Activated naive CD8-positive, alpha-beta T cell treated with anti-CD3 and anti-CD28 coated beads, Interleukin-2, amount 10 ng/mL, durations not matched to agents 7 days and 5 days (primary cell): Measurements from ENCODE around the gene NAALADL1. TPM values are rescaled to one million over a fixed set of nuclear protein-coding genes. Genes with fewer than 3 reads are reported as not detected.

Experiments
- ATAC-seq: fragments of 150-1000 bp; cut with Tn5 transposase; one replicate; pipeline ENCODE4 v1.10.0; 2021; ENCODE audit warnings: low read depth, moderate library complexity
- POLR2A ChIA-PET: fragments of 350-600 bp; sonication (Branson Sonifier 250); formaldehyde crosslinking; loops from one replicate; lab custom pipeline; 2021; ENCODE audit warnings: antibody characterized with exemption; lab: Charles Lee
- DNase-seq: peaks from one replicate; pipeline ENCODE4 v3.0.0; 2021
- H3K27ac Mint-ChIP-seq: one replicate; pipeline ENCODE4 v1.8.0; 2022; ENCODE audit warnings: mild to moderate bottlenecking, mixed read lengths
- H3K27me3 Mint-ChIP-seq: one replicate; pipeline ENCODE4 v1.8.0; 2022; ENCODE audit warnings: mild to moderate bottlenecking, moderate library complexity, mixed read lengths
- H3K36me3 Mint-ChIP-seq: one replicate; pipeline ENCODE4 v1.8.0; 2021; ENCODE audit warnings: mild to moderate bottlenecking, mixed read lengths
- H3K4me1 Mint-ChIP-seq: one replicate; pipeline ENCODE4 v1.8.0; 2021; ENCODE audit warnings: mixed read lengths
- H3K4me3 Mint-ChIP-seq: one replicate; pipeline ENCODE4 v1.8.0; 2022; ENCODE audit warnings: mild to moderate bottlenecking, moderate library complexity, mixed read lengths
- H3K9me3 Mint-ChIP-seq: one replicate; pipeline ENCODE4 v1.8.0; 2021; ENCODE audit warnings: mixed read lengths
- total RNA-seq, 2 experiments: library from RNA; stranded (reverse); gene quantifications; one replicate each; pipeline ENCODE4 v1.2.3, GENCODE V29; 2021

Gene NAALADL1
- total RNA-seq, 2 experiments from 2014 or later: 19.8 to 22.3 TPM

GRCh38 chr11:65071907-65072630 is 13.7 kb upstream of the NAALADL1 start:
- POLR2A ChIA-PET: no interaction called here
- Mint-ChIP-seq H3K4me1 (peaks cover 8% of the 10 kb centered on the region), H3K27ac (no peak overlapping the region), H3K27me3 (no peaks in the 10 kb centered on the region), H3K9me3 (no peaks in the 10 kb centered on the region), H3K36me3 (peaks cover 13% of the 10 kb centered on the region), H3K4me3 (no peak overlapping the region)
- no peak for DNase-seq
- no peak for ATAC-seq

DNA sequence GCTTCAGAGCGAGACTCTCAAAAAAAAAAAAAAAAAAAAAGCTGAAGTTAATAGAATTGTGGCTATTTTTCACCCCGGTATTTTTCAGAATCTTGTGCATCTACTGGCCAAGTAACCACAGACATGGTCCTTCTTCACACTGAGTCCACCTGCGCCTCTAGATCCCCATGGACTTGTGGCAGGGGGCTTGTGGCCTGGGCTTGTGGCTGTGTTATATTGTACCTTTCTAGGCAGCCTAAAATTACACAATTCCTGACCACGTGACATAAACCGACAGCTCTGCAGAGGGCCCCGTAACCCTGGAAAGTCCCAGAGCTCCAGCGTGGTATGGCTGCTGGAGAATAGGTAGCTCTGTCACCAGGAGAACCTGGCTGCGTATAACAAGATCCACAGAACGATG is 10.9 kb upstream of the NAALADL1 start:
- Mint-ChIP-seq H3K36me3 (no peaks in the 10 kb centered on the region), H3K27ac (no peak overlapping the region), H3K27me3 (no peaks in the 10 kb centered on the region), H3K4me3 (no peak overlapping the region), H3K9me3 (no peaks in the 10 kb centered on the region), H3K4me1 (peaks cover 4% of the 10 kb centered on the region)
- POLR2A ChIA-PET: interaction anchor here (0.5 kb wide), 1 partner anchor 53 kb away, joined by 3 read pairs; no protein-coding TSS in a partner anchor
- no peak for DNase-seq
- no peak for ATAC-seq

- no peaks in the 10 kb centered on the region for H3K27me3 Mint-ChIP-seq
- H3K4me3 Mint-ChIP-seq: no peak overlapping the region
- DNase-seq: no peak
- ATAC-seq: no peak
- H3K36me3 Mint-ChIP-seq: no peaks in the 10 kb centered on the region
- H3K4me1 Mint-ChIP-seq: peaks cover 4% of the 10 kb centered on the region
- no peaks in the 10 kb centered on the region for H3K9me3 Mint-ChIP-seq
- H3K27ac Mint-ChIP-seq: no peak overlapping the region
- POLR2A ChIA-PET: no interaction called here
Measured at GRCh38 chr11:65067446-65067845, 9.1 kb upstream of the NAALADL1 start.

DNA sequence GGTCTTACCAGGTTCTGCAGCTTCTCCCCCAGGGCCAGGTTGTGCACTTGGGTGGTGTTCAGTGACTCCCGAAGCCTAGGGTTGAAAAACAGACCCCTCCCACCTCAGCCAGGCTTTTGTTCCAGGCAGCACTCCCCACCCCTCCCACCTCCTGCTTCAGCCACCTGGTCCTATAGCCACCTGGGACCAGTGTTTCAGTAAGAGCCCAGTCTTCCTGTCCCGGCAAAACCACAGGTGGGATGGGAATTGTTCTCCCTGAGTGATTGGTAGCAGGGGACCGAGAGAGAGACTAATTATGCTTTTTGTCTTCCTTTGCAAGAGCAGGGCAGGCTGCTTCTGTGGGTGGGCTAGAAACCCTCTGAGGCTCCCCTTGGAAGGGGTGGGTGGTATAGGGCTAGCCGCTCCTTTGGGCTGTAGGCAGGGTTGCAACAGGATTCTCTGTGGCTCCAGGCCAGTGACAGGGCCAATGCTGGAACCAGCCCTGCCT is 8.5 kb upstream of the NAALADL1 start:
- DNase-seq (no peak), ATAC-seq (no peak)
- H3K36me3 Mint-ChIP-seq: no peaks in the 10 kb centered on the region
- H3K27me3 Mint-ChIP-seq: no peaks in the 10 kb centered on the region
- H3K4me1 Mint-ChIP-seq: peaks cover 4% of the 10 kb centered on the region
- H3K4me3 Mint-ChIP-seq: no peak overlapping the region
- H3K27ac Mint-ChIP-seq: no peak overlapping the region
- no peaks in the 10 kb centered on the region for H3K9me3 Mint-ChIP-seq
- POLR2A ChIA-PET: no interaction called here

DNA sequence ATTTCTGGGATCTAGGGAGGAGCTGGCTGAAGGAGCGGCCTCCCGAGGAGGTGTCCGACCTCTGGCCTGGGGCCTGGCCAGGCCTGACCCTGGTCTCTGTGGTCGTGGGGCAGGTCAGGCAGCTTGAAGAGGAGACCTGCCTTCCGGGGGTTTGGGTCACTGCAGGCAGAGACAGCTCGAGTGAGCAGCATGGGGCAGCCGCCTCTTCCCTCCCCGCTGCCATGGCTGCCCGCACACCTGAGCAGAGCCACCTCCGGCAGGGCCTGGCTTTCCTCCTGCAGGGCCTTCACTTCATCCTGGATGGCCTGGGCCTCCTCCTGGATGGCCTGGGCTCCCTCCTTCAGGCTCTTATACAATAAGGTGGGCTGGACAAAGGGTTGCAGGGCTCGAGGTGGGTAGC is 8.0 kb upstream of the NAALADL1 start:
- H3K4me3 Mint-ChIP-seq: no peak overlapping the region
- H3K36me3 Mint-ChIP-seq: no peaks in the 10 kb centered on the region
- H3K27ac Mint-ChIP-seq: no peak overlapping the region
- no peaks in the 10 kb centered on the region for H3K27me3 Mint-ChIP-seq
- POLR2A ChIA-PET: no interaction called here
- no peak for DNase-seq
- H3K4me1 Mint-ChIP-seq: peaks cover 4% of the 10 kb centered on the region
- no peaks in the 10 kb centered on the region for H3K9me3 Mint-ChIP-seq
- no peak for ATAC-seq

DNA sequence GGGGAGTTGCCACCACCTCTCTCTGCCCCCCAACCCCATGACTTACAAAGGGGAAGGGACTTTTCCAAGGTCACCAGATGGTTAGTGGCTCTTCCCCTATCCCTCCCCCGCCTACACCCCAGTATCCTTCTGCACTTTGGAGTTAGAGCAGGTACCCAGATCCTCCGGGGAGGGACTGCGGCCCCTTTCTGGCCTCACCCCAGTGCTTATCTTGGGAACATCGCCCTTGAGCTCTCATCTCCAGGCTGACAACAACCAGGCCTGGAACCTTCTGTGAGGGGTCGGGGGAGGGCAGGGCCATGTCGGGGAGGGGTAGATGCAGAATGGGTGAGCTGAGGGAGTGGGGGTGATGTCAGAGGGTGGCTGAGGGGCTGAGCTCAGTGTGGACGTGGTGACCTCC is 7.5 kb upstream of the NAALADL1 start:
- no peak overlapping the region for H3K27ac Mint-ChIP-seq
- POLR2A ChIA-PET: interaction anchor here (0.6 kb wide), 1 partner anchor 359 kb away, joined by 3 read pairs; no protein-coding TSS in a partner anchor
- peaks cover 9% of the 10 kb centered on the region for H3K4me1 Mint-ChIP-seq
- no peak overlapping the region for H3K4me3 Mint-ChIP-seq
- DNase-seq: no peak
- no peaks in the 10 kb centered on the region for H3K9me3 Mint-ChIP-seq
- H3K36me3 Mint-ChIP-seq: no peaks in the 10 kb centered on the region
- ATAC-seq: no peak
- no peaks in the 10 kb centered on the region for H3K27me3 Mint-ChIP-seq

GRCh38 chr11:65064847-65065240 is 6.5 kb upstream of the NAALADL1 start:
- ATAC-seq (no peak), DNase-seq (no peak)
- Mint-ChIP-seq H3K4me1 (peaks cover 14% of the 10 kb centered on the region), H3K4me3 (no peak overlapping the region), H3K27ac (no peak overlapping the region), H3K27me3 (no peaks in the 10 kb centered on the region), H3K9me3 (no peaks in the 10 kb centered on the region), H3K36me3 (no peaks in the 10 kb centered on the region)
- POLR2A ChIA-PET: no interaction called here

GRCh38 chr11:65063532-65063931 is 5.2 kb upstream of the NAALADL1 start:
- H3K4me1 Mint-ChIP-seq: peaks cover 12% of the 10 kb centered on the region
- no peak for DNase-seq
- no peaks in the 10 kb centered on the region for H3K9me3 Mint-ChIP-seq
- no peak for ATAC-seq
- no peak overlapping the region for H3K4me3 Mint-ChIP-seq
- H3K27me3 Mint-ChIP-seq: no peaks in the 10 kb centered on the region
- H3K36me3 Mint-ChIP-seq: no peaks in the 10 kb centered on the region
- no peak overlapping the region for H3K27ac Mint-ChIP-seq
- POLR2A ChIA-PET: interaction anchor here (0.6 kb wide), 1 partner anchor 161 kb away, joined by 3 read pairs; no protein-coding TSS in a partner anchor

DNA sequence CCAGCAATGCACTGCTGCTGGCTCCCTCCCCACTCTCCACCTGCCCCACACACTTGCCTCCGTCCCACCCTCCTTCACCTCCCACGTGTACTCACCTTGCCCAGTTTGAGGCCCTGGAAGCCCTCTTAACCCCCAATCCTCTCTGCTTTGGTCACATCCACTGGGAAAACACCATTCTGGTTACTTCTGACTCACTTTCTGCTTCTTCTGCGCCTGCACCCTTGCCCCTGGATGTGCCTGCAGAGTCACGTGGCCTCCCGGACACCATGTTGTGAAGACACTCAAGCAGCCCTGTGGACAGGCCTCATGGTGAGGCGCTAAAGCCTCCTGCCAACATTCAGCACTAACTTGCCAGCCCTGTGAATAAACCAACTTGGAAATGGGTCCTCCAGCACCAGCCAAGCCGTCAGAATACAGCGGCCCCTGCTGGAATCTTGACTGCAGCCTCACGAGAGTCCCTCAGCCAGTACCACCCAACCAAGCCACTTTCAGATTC is 2.6 kb upstream of the NAALADL1 start:
- Mint-ChIP-seq H3K27me3 (no peaks in the 10 kb centered on the region), H3K4me3 (no peak overlapping the region), H3K27ac (no peak overlapping the region), H3K4me1 (peaks cover 12% of the 10 kb centered on the region), H3K9me3 (no peaks in the 10 kb centered on the region), H3K36me3 (no peaks in the 10 kb centered on the region)
- DNase-seq: no peak
- peak; percentile 26 for ATAC-seq
- POLR2A ChIA-PET: no interaction called here

GRCh38 chr11:65059959-65060824 is 1.8 kb upstream of the NAALADL1 start:
- Mint-ChIP-seq H3K27ac (no peak overlapping the region), H3K27me3 (no peaks in the 10 kb centered on the region), H3K9me3 (no peaks in the 10 kb centered on the region), H3K4me1 (peaks cover 12% of the 10 kb centered on the region), H3K36me3 (no peaks in the 10 kb centered on the region), H3K4me3 (no peak overlapping the region)
- POLR2A ChIA-PET: no interaction called here
- peak; percentile 35 for ATAC-seq
- DNase-seq: no peak

- POLR2A ChIA-PET: no interaction called here
- DNase-seq (no peak), ATAC-seq (no peak)
- H3K27ac Mint-ChIP-seq: no peak overlapping the region
- H3K4me3 Mint-ChIP-seq: no peak overlapping the region
- H3K36me3 Mint-ChIP-seq: no peaks in the 10 kb centered on the region
- H3K27me3 Mint-ChIP-seq: no peaks in the 10 kb centered on the region
- peaks cover 12% of the 10 kb centered on the region for H3K4me1 Mint-ChIP-seq
- no peaks in the 10 kb centered on the region for H3K9me3 Mint-ChIP-seq
Measured at GRCh38 chr11:65059523-65059922, 1.2 kb upstream of the NAALADL1 start.

DNA sequence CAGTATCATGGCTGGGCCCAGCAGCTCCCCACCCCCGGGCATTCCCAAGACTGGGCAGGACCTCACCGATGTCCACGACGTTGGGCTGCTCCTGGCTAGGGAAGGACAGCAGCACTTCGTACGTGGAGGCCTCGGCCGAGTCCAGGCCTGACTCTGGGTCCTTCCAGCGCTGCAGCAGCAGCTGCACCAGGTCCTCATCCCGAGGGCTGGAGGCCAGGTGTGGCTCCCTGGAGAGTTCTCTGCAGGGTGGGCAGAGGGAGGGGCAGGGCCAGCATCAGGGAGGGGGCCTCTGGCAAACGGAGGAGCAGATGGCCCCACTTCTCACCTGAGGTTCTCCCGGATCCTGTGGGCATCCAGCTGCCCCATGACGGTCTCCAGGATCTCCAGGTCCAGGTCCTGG is 341 bp downstream of the NAALADL1 start:
- POLR2A ChIA-PET: no interaction called here
- DNase-seq: no peak
- no peak overlapping the region for H3K27ac Mint-ChIP-seq
- H3K36me3 Mint-ChIP-seq: no peaks in the 10 kb centered on the region
- H3K4me1 Mint-ChIP-seq: peaks cover 21% of the 10 kb centered on the region
- no peak overlapping the region for H3K4me3 Mint-ChIP-seq
- no peak for ATAC-seq
- H3K9me3 Mint-ChIP-seq: no peaks in the 10 kb centered on the region
- no peaks in the 10 kb centered on the region for H3K27me3 Mint-ChIP-seq

DNA sequence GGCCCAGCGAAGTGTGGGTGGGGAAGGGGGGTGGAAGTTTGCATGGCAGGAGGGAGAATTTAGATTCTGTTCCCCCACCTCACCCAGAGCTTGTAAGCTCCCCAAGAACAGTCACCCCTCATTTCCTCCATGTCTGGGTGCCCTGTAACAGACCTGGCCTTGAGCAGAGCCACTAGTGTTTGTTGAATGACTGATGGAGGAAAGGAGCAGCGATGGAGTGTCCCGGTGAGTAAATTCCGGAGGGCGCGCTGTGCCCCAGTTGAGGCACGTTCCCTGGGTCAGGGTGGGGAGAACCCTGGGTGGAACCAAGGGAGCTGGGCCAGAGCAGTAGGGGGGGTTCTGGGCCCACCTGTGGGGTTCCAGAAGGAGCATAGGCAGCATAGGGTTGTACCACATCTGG is 827 bp downstream of the NAALADL1 start:
- no peak overlapping the region for H3K27ac Mint-ChIP-seq
- no peak overlapping the region for H3K4me3 Mint-ChIP-seq
- POLR2A ChIA-PET: no interaction called here
- no peaks in the 10 kb centered on the region for H3K27me3 Mint-ChIP-seq
- no peak for DNase-seq
- H3K9me3 Mint-ChIP-seq: no peaks in the 10 kb centered on the region
- H3K36me3 Mint-ChIP-seq: no peaks in the 10 kb centered on the region
- H3K4me1 Mint-ChIP-seq: peaks cover 24% of the 10 kb centered on the region
- no peak for ATAC-seq
